Upper lobe of left lung (tissue), 6 donors: ENCODE data around the gene KRT12. TPM values are rescaled to one million over a fixed set of nuclear protein-coding genes. Genes with fewer than 3 reads are reported as not detected.

Experiments used
- ATAC-seq, 2 donors: fragments of 200-7000 bp; cut with Tn5 transposase; one replicate each; pipeline ENCODE4 v1.9.1; 2022; ENCODE audit warnings: mild to moderate bottlenecking in 2 of 2, moderate library complexity in 2 of 2; ENCODE audit not compliant: low FRiP score in 2 of 2
- DNase-seq, 2 donors: peaks; one replicate each; pipeline ENCODE4 v3.0.0-alpha.2; 2019 to 2020
- H3K27ac ChIP-seq, 4 donors: fragments of 200-600 bp; sonication (generic); one replicate each; pipeline ENCODE4 v1.5.1; 2016 to 2019
- H3K27me3 ChIP-seq, 4 donors: fragments of 200-600 bp; sonication (generic); one replicate each; pipeline ENCODE4 v1.5.1; 2017 to 2019
- H3K36me3 ChIP-seq, 4 donors: fragments of 200-600 bp; sonication (generic); one replicate each; pipeline ENCODE4 v1.5.1; 2016 to 2019
- H3K4me1 ChIP-seq, 4 donors: fragments of 200-600 bp; sonication (generic); one replicate each; pipeline ENCODE4 v1.5.1; 2018 to 2019
- H3K4me3 ChIP-seq, 4 donors: fragments of 200-600 bp; sonication (generic); one replicate each; pipeline ENCODE4 v1.5.1; 2017 to 2019; ENCODE audit warnings: mild to moderate bottlenecking in 2 of 4, moderate library complexity in 1 of 4
- H3K9me3 ChIP-seq, 4 donors: fragments of 200-600 bp; sonication (generic); one replicate each; pipeline ENCODE4 v1.5.1; 2018 to 2019
- EP300 ChIP-seq, 4 donors: sonication (generic); formaldehyde crosslinking; IDR thresholded peaks; one replicate each; pipeline ENCODE4 v1.5.1; 2017; ENCODE audit warnings: antibody characterized with exemption in 4 of 4, control low read depth in 2 of 4
- POLR2A ChIP-seq, 4 donors: fragments of 450-650 bp; IDR thresholded peaks; one replicate each; pipeline ENCODE4 v1.5.1; 2016 to 2017; ENCODE audit warnings: antibody characterized with exemption in 4 of 4, mild to moderate bottlenecking in 2 of 4
- POLR2AphosphoS5 ChIP-seq, 2 donors: sonication (generic); formaldehyde crosslinking; IDR thresholded peaks; one replicate each; pipeline ENCODE4 v1.5.1; 2017; ENCODE audit warnings: antibody characterized with exemption in 2 of 2
- WGBS, 2 donors: methylation state at CpG; one replicate each; pipeline ENCODE4 v1.1.5; 2017 to 2018; 5-methylcytosine and 5-hydroxymethylcytosine counted together
- total RNA-seq, 6 donors: library from RNA; depleted of rRNA in 4 of 6; stranded (reverse); fragments of >200 nt in 4 of 6; gene quantifications; one replicate each; pipeline versions ENCODE4 v1.1.0 to v1.2.1, GENCODE V29; 2016 to 2021
- TF ChIP-seq, protein P1 (sequence below), 6 experiments: fragments of 450-650 bp in 4 of 6; fragments of 200-600 bp in 2 of 6; sonication (generic) in 2 of 6; IDR thresholded peaks; one replicate each; pipeline ENCODE4 v1.5.1; 2016 to 2019; ENCODE audit warnings: antibody characterized with exemption in 6 of 6
- donor health status: DM: no; HTN: no; CAD: no; lungs with moderate emphysema.
- donor health status: DM: no; HTN: yes; CAD: no; lungs with severe emphysema.

The KRT12 gene
- total RNA-seq, 6 donors from 2014 or later, result not detected

DNA sequence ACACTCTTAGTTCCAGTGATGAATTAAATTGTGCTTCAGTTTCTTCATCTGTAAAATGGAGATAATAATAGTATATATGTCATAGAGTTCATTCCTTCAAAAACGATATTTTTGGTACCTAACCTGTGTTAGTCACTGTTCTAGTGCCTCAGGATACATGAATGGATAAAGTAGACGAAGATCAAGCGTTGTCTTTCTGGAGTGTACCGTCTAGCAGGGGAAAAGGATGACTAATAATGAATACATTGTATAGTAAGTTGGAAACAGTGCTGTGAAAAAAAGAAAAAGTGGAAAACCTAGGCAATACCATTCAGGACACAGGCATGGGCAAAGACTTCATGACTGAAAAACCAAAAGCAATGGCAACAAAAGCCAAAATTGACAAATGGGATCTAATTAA lies 53.2 kb downstream of the KRT12 start:
- peaks cover 0 to 2% (median 0%) of the 10 kb centered on the region in 4 donors for H3K9me3 ChIP-seq
- no peak for DNase-seq
- WGBS, 2 donors, result 70 to 72% methylated on average over 4 of the region's 4 CpGs
- peaks cover 0 to 10% (median 2%) of the 10 kb centered on the region in 4 donors for H3K36me3 ChIP-seq
- H3K27ac ChIP-seq, result no peak overlapping the region
- ATAC-seq, result no peak
- peaks cover 0 to 8% (median 5%) of the 10 kb centered on the region in 4 donors for H3K4me1 ChIP-seq
- no peaks in the 10 kb centered on the region for H3K27me3 ChIP-seq
- no peak overlapping the region for H3K4me3 ChIP-seq
- TF ChIP-seq POLR2A (IDR thresholded peaks at IDR 0.05) (no peak), POLR2AphosphoS5 (IDR thresholded peaks at IDR 0.05) (no peak), EP300 (IDR thresholded peaks at IDR 0.05) (no peak)
- TF ChIP-seq, protein P1, sequence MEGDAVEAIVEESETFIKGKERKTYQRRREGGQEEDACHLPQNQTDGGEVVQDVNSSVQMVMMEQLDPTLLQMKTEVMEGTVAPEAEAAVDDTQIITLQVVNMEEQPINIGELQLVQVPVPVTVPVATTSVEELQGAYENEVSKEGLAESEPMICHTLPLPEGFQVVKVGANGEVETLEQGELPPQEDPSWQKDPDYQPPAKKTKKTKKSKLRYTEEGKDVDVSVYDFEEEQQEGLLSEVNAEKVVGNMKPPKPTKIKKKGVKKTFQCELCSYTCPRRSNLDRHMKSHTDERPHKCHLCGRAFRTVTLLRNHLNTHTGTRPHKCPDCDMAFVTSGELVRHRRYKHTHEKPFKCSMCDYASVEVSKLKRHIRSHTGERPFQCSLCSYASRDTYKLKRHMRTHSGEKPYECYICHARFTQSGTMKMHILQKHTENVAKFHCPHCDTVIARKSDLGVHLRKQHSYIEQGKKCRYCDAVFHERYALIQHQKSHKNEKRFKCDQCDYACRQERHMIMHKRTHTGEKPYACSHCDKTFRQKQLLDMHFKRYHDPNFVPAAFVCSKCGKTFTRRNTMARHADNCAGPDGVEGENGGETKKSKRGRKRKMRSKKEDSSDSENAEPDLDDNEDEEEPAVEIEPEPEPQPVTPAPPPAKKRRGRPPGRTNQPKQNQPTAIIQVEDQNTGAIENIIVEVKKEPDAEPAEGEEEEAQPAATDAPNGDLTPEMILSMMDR (IDR thresholded peaks at IDR 0.05), result no peak

GRCh38 chr17:40812639-40813038 lies 54.4 kb downstream of the KRT12 start:
- Histone ChIP-seq H3K36me3 (peaks cover 0 to 9% (median 2%) of the 10 kb centered on the region in 4 donors), H3K27ac (no peak overlapping the region), H3K4me1 (peaks cover 0 to under 1% (median 0%) of the 10 kb centered on the region in 4 donors), H3K9me3 (peaks cover 0 to 2% (median 0%) of the 10 kb centered on the region in 4 donors), H3K4me3 (no peak overlapping the region), H3K27me3 (no peaks in the 10 kb centered on the region)
- DNase-seq (no peak), ATAC-seq (no peak)
- 79 to 81% methylated on average over 3 of the region's 3 CpGs for WGBS, 2 donors
- TF ChIP-seq POLR2AphosphoS5 (IDR thresholded peaks at IDR 0.05), result no peak
- no peak for TF ChIP-seq POLR2A (IDR thresholded peaks at IDR 0.05)
- TF ChIP-seq, protein P1 (IDR thresholded peaks at IDR 0.05), result no peak
- no peak for TF ChIP-seq EP300 (IDR thresholded peaks at IDR 0.05)

Other genes starting within 250 kb of the KRT12 start
- 10 to 100 TPM; 39.8 to 91.4 (median 65.8) TPM for gene SMARCE1, start 219.4 kb downstream of the KRT12 start, total RNA-seq
- 1 to 10 TPM in 1 of 6 donors, under 1 TPM in 1, not detected in 4; 0.86 to 1.2 TPM for gene KRT222, start 202.0 kb downstream of the KRT12 start, total RNA-seq
- gene KRT24, start 163.5 kb downstream of the KRT12 start, total RNA-seq, result not detected
- gene KRT25, start 111.9 kb downstream of the KRT12 start, total RNA-seq, result not detected
- gene KRT26, start 95.0 kb downstream of the KRT12 start, total RNA-seq, result not detected
- 1 to 10 TPM in 1 of 6 donors, under 1 TPM in 3, not detected in 2; 0.24 to 1.4 (median 0.65) TPM for gene KRT27, start 84.7 kb downstream of the KRT12 start, total RNA-seq
- gene KRT28, start 67.3 kb downstream of the KRT12 start, total RNA-seq, result not detected
- gene KRT10, start 44.6 kb downstream of the KRT12 start, total RNA-seq, result 10 to 100 TPM in 4 of 6 donors, 1 to 10 TPM in 2; 4.2 to 35.0 (median 13.5) TPM
- gene KRT20, start 18.0 kb upstream of the KRT12 start, total RNA-seq, result under 1 TPM in 2 of 6 donors, not detected in 4; 0.31 to 0.37 TPM
- gene KRT23, start 70.4 kb upstream of the KRT12 start, total RNA-seq, result 10 to 100 TPM in 1 of 6 donors, 1 to 10 TPM in 4, under 1 TPM in 1; 0.49 to 10.7 (median 3.1) TPM
- not detected for gene KRT39, start 99.7 kb upstream of the KRT12 start, total RNA-seq
- under 1 TPM in 1 of 6 donors, not detected in 5; 0.24 TPM for gene KRT40, start 117.1 kb upstream of the KRT12 start, total RNA-seq
- gene KRTAP3-3, start 126.9 kb upstream of the KRT12 start, total RNA-seq, result not detected
- not detected for gene KRTAP3-2, start 132.7 kb upstream of the KRT12 start, total RNA-seq
- not detected for gene KRTAP3-1, start 141.9 kb upstream of the KRT12 start, total RNA-seq
- gene KRTAP1-5, start 160.0 kb upstream of the KRT12 start, total RNA-seq, result not detected
- gene KRTAP1-4, start 163.0 kb upstream of the KRT12 start, total RNA-seq, result not detected
- not detected for gene KRTAP1-3, start 167.7 kb upstream of the KRT12 start, total RNA-seq
- gene KRTAP1-1, start 174.2 kb upstream of the KRT12 start, total RNA-seq, result not detected
- gene KRTAP2-1, start 180.1 kb upstream of the KRT12 start, total RNA-seq, result not detected
- not detected for gene KRTAP2-2, start 188.0 kb upstream of the KRT12 start, total RNA-seq
- not detected for gene KRTAP2-3, start 192.9 kb upstream of the KRT12 start, total RNA-seq
- gene KRTAP2-4, start 198.7 kb upstream of the KRT12 start, total RNA-seq, result not detected
- gene KRTAP4-7, start 216.9 kb upstream of the KRT12 start, total RNA-seq, result not detected
- gene KRTAP4-8, start 230.9 kb upstream of the KRT12 start, total RNA-seq, result not detected
- gene KRTAP4-16, start 235.0 kb upstream of the KRT12 start, total RNA-seq, result not detected
- not detected for gene KRTAP4-9, start 238.2 kb upstream of the KRT12 start, total RNA-seq